ENCODE results near the gene MTX2.

MTX2 gene

DNA sequence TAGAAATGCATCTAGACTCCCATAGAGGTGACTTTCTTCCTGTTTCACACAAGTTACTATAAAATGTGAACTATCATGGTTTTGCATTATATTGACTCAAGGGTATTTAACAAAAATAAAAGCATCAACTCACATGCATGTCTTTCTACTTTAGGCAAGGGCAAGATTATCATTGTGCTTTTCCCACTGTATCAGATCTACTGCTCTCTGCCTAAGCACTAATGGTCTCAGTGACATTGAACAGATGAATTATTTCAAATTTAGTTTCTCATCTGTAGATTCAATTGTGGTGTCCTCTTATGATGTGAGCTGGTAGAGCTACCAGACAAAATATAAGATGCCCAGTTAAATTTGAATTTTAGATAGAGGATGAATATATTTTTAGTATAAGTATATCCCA, 113.9 kb downstream of the MTX2 start:
- DNase-seq, result no peak

DNA sequence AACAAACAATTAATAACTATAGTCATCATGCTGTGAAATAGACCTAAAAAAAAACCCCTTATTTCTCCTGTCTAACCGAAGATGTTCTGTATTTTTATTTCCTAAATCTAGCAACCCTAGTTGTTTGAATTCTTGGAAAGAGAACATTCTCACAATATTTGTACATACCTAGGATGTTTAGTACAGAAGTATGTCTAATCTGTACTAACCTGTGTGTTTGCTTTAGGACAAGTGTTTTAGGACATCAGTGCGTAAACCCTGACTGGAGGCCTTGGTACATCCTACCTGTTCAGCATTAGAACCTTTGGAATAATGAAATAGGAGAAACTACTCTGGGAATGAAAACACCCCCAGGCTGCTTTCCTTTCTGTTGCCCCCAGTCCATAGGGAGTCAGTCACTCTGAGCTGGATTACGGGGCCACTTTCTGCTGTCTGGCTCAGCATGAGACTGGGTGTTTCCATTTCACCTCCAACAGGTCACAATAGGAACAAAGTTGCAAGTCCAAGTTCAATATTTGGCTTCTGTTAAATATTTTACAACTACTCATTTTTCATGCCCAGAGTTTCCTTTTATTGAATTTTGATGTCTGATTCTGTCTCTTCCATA, 114.7 kb downstream of the MTX2 start:
- no peak for DNase-seq

DNA sequence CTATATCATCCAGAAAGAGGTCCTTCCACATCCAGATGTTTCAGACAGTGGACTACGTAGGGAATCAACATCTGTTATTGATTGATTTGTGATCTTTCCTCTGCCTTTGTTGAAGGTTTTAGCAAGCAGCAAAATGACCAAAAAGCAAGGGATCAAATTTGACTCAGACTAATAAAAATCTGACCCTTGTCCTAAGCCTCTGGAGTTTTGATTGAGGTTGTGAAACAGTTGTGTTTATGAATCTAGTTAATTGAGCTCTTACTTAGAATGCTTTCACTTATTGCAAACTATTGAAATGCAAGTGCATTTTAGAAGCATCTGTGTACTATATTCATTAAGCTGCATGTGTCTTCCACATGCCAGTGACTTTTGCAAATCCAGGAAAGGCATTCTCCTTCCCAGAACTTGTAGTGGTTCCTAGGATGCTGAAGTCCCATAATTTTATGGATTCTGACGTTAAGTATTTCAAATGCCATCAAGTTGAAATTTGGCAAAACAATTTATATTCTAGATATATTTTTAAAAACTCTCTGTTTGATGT, 116.0 kb downstream of the MTX2 start:
- no peak for DNase-seq

DNA sequence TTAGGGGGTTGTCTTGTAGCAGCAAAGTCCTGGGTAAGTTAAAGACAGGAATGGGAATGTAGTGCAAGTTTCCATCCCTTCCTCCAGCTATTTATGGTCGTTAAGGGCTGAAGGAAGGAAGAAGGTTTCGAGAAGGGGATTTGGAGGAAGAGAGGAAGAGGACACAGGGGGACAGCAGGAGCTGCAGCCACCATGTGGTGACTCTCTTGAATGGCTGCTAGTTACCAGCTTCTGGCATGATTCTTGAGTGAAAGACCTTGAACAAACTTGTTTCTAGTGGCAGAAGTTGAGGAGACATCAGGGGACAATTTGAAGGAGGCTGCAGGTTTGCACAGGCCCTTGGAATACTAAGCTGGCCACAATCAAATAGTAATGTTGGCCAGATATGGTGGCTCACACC, 116.6 kb downstream of the MTX2 start:
- no peak for DNase-seq
